A673 (cell line): ENCODE data around the gene MYLIP.

Source experiments
- CTCF ChIP-seq: fragments of 300-800, 200-600 bp; sonication (generic); conservative IDR thresholded peaks from 2 replicates; pipeline ENCODE4 v1.5.1; 2017; ENCODE audit warnings: low read depth, mild to moderate bottlenecking, antibody characterized with exemption, low read length, moderate library complexity, mixed read lengths
- EZH2 ChIP-seq: fragments of 200-600 bp; sonication (generic); IDR thresholded peaks from 2 replicates; pipeline ENCODE4 v1.6.1; 2017; ENCODE audit warnings: borderline replicate concordance, low read depth, mild to moderate bottlenecking, mixed read lengths, antibody characterized with exemption, low read length; ENCODE audit not compliant: poor library complexity, severe bottlenecking

GRCh38 chr6:16146527-16146955, 17.7 kb downstream of the MYLIP start:
- TF ChIP-seq CTCF (no peak), EZH2 (no peak)
